K562 (cell line): ENCODE results near the gene ZNF837. TPM values are rescaled to one million over a fixed set of nuclear protein-coding genes. Genes with fewer than 3 reads are reported as not detected.

Experiments
- ATAC-seq: fragments of 200-7000 bp; cut with Tn5 transposase; 3 replicates; pipeline ENCODE4 v1.9.1; 2020; ENCODE audit warnings: moderate library complexity
- BruUV-seq: library from RNA; stranded (reverse); fragments of 400-500 nt; replicated peaks from 2 replicates; lab custom pipeline; 2021; lab: Mats Ljungman, UMichigan
- CTCF ChIA-PET: fragments of 300-600 bp; formaldehyde crosslinking; extraction: SDS; loops from one replicate; lab custom pipeline; 2021; ENCODE audit warnings: low intra/inter-chr PET ratio; lab: Yijun Ruan, JAX
- POLR2A ChIA-PET: fragments of 300-600, 350-650 bp; sonication (Branson Sonifier 250); formaldehyde crosslinking; extraction: SDS; loops from one replicate; lab custom pipeline; 2021; ENCODE audit warnings: antibody characterized with exemption, inconsistent platforms; lab: Yijun Ruan, JAX
- DNase-seq, 4 experiments: peaks; one replicate each; pipeline versions ENCODE4 v3.0.0 to v3.0.0-alpha.2; 2011 to 2018; ENCODE audit warnings: low spot score in 3 of 4, mixed read lengths in 3 of 4; ENCODE audit errors: extremely low read depth in 1 of 4
- FAIRE-seq: peaks from 2 replicates; lab custom pipeline; 2011; peaks lifted over from hg19 to GRCh38; lab: Jason Lieb, UNC
- H2AFZ ChIP-seq: 2 replicates; pipeline ENCODE4 v1.6.0; 2011; ENCODE audit warnings: low read depth, low read length, control low read depth, inconsistent platforms
- H3K27ac ChIP-seq: fragments of 200-600 bp; 3 replicates; pipeline ENCODE4 v1.8.0; 2011; ENCODE audit warnings: low read depth, mild to moderate bottlenecking, control low read depth, inconsistent platforms, low read length, moderate library complexity, mixed read lengths; ENCODE audit errors: extremely low read depth
- H3K27me3 ChIP-seq, 2 experiments: fragments of 300-600 bp in 1 of 2; 2 replicates in 1 of 2; 3 replicates in 1 of 2; pipeline versions ENCODE4 v1.6.0 to v1.8.0; 2011; ENCODE audit warnings: inconsistent platforms in 2 of 2, low read length in 2 of 2, mild to moderate bottlenecking in 1 of 2, mixed read lengths in 1 of 2, moderate library complexity in 1 of 2; ENCODE audit not compliant: control insufficient read depth in 2 of 2, insufficient read depth in 2 of 2
- H3K36me3 ChIP-seq: fragments of 300-600 bp; 3 replicates; pipeline ENCODE4 v1.8.0; 2011; ENCODE audit warnings: mild to moderate bottlenecking, low read length, inconsistent platforms; ENCODE audit not compliant: control insufficient read depth, insufficient read depth
- H3K4me1 ChIP-seq, 2 experiments: fragments of 200-600 bp in 1 of 2; replicated peaks in 1 of 2; 2 replicates in 1 of 2; 3 replicates in 1 of 2; pipeline versions ENCODE4 v1.5.1 to v1.8.0; 2011; ENCODE audit warnings: inconsistent platforms in 2 of 2, low read length in 2 of 2, mild to moderate bottlenecking in 1 of 2, mixed read lengths in 1 of 2, moderate library complexity in 1 of 2; ENCODE audit not compliant: control insufficient read depth in 2 of 2, insufficient read depth in 2 of 2
- H3K4me2 ChIP-seq: 2 replicates; pipeline ENCODE4 v1.6.1; 2011; ENCODE audit warnings: low read length, control low read depth, inconsistent platforms, mixed read lengths; ENCODE audit not compliant: insufficient read depth
- H3K4me3 ChIP-seq: fragments of 200-600 bp; sonication (generic), shearing (Covaris generic); 2 replicates; pipeline ENCODE4 v1.5.1; 2016; ENCODE audit warnings: control low read depth, inconsistent platforms
- H3K79me2 ChIP-seq: fragments of 200-600 bp; 3 replicates; pipeline ENCODE4 v1.8.0; 2011; ENCODE audit warnings: low read length, inconsistent platforms; ENCODE audit not compliant: control insufficient read depth, insufficient read depth
- H3K9ac ChIP-seq, 2 experiments: 2 replicates each; pipeline versions ENCODE4 v1.6.0 to v1.6.1; 2011; ENCODE audit warnings: low read depth in 2 of 2, low read length in 2 of 2, control low read depth in 1 of 2, inconsistent platforms in 1 of 2, mild to moderate bottlenecking in 1 of 2, mixed read lengths in 1 of 2; ENCODE audit not compliant: insufficient read depth in 1 of 2
- H3K9me1 ChIP-seq: one replicate; pipeline ENCODE4 v1.6.0; 2011; ENCODE audit warnings: inconsistent platforms, mild to moderate bottlenecking, low read length, moderate library complexity; ENCODE audit not compliant: control insufficient read depth, insufficient read depth
- H3K9me3 ChIP-seq: replicated peaks from 2 replicates; pipeline ENCODE4 v1.5.1; 2011; ENCODE audit warnings: low read depth, low read length, inconsistent platforms; ENCODE audit not compliant: control insufficient read depth, insufficient read depth
- H4K20me1 ChIP-seq: replicated peaks from 2 replicates; pipeline ENCODE4 v1.6.1; 2011; ENCODE audit warnings: low read length, inconsistent platforms, mixed read lengths; ENCODE audit not compliant: control insufficient read depth, insufficient read depth
- ELF4 ChIP-seq: fragments of 450-650 bp; formaldehyde crosslinking; IDR thresholded peaks from 2 replicates; pipeline ENCODE4 v1.4.0; 2022; ENCODE audit warnings: missing genetic modification characterization
- FOXA1 ChIP-seq: fragments of 450-650 bp; IDR thresholded peaks from 2 replicates; pipeline ENCODE4 v1.6.1; 2016; ENCODE audit warnings: mild to moderate bottlenecking, borderline replicate concordance
- NR1H2 ChIP-seq: sonication (generic); formaldehyde crosslinking; IDR thresholded peaks from 2 replicates; pipeline ENCODE4 v1.4.0; 2020; ENCODE audit warnings: mild to moderate bottlenecking, missing genetic modification reagents
- TOE1 ChIP-seq, 2 experiments: fragments of 450-650 bp in 1 of 2; sonication (generic) in 1 of 2; formaldehyde crosslinking in 1 of 2; IDR thresholded peaks; 2 replicates each; pipeline versions ENCODE4 v1.7.1 to v1.8.0; 2016 to 2022; ENCODE audit warnings: borderline replicate concordance in 2 of 2, mild to moderate bottlenecking in 2 of 2, antibody characterized with exemption in 1 of 2, inconsistent platforms in 1 of 2, low read depth in 1 of 2, missing genetic modification reagents in 1 of 2, moderate library complexity in 1 of 2
- ZNF146 ChIP-seq: IDR thresholded peaks from one replicate; pipeline ENCODE4 v1.6.1; 2018; ENCODE audit warnings: missing compliant biosample characterization; ENCODE audit not compliant: unreplicated experiment
- ZNF239 ChIP-seq: fragments of 250-450 bp; sonication (Bioruptor Pico); IDR thresholded peaks from 2 replicates; pipeline ENCODE4 v1.4.0; 2020; ENCODE audit warnings: mild to moderate bottlenecking
- ZNF274 ChIP-seq: IDR thresholded peaks from 2 replicates; pipeline ENCODE4 v1.6.1; 2011; ENCODE audit warnings: low read depth, mild to moderate bottlenecking, low read length, moderate library complexity, borderline replicate concordance
- WGBS: fragments of 100-300 bp; shearing (Covaris generic); methylation state at CpG from one replicate; pipeline ENCODE4 v1.1.6; 2016; ENCODE audit warnings: low coverage, mixed read lengths; ENCODE audit not compliant: insufficient coverage; ENCODE audit errors: missing lambda C conversion rate; 5-methylcytosine and 5-hydroxymethylcytosine counted together
- in situ Hi-C: fragments of 300-500 bp; cut with MboI; formaldehyde crosslinking; loops from 4 replicates; pipeline ENCODE4 v1.15.0; 2018; ENCODE audit warnings: inconsistent platforms, mixed read lengths
- intact Hi-C: fragments of 100-400 bp; cut with micrococcal nuclease; formaldehyde crosslinking; loops from 2 replicates; pipeline ENCODE4 v1.14.2; 2022
- polyA plus RNA-seq, 8 experiments: library from polyadenylated mRNA; depleted of rRNA in 4 of 8; stranded (reverse) in 5 of 8; unstranded in 3 of 8; fragments of >200 nt; fragmentation: Nextera tagmentation in 2 of 8; fragmentation: Illumina TruSeq in 1 of 8; extraction: Ambion mirVana in 2 of 8; extraction: Trizol in 1 of 8; gene quantifications; 2 replicates each; pipeline versions ENCODE4 v1.2.1 to v1.2.3, GENCODE V29; 2011 to 2014; ENCODE audit warnings: inconsistent platforms in 1 of 8, missing spikeins in 1 of 8
- total RNA-seq, 7 experiments: library from RNA; depleted of rRNA in 6 of 7; stranded (reverse); fragments of >200 nt in 6 of 7; fragmentation: Illumina TruSeq in 2 of 7; extraction: Trizol in 2 of 7; gene quantifications; 2 replicates each; pipeline versions ENCODE4 v1.2.1 to v1.2.3, GENCODE V29; 2011 to 2021; ENCODE audit warnings: low replicate concordance in 1 of 7
- TF ChIP-seq, protein P1 (sequence below), 2 experiments: fragments of 150-350 bp in 1 of 2; IDR thresholded peaks; 2 replicates each; pipeline ENCODE4 v1.6.1; 2012 to 2016; ENCODE audit warnings: low read depth in 2 of 2, low read length in 2 of 2, mild to moderate bottlenecking in 1 of 2, moderate library complexity in 1 of 2
- TF ChIP-seq, protein P2 (sequence below): fragments of 450-650 bp; IDR thresholded peaks from 2 replicates; pipeline ENCODE4 v1.6.1; 2016; ENCODE audit warnings: low read depth, mild to moderate bottlenecking, moderate library complexity
- TF ChIP-seq, protein P3 (sequence below): fragments of 250-450 bp; sonication (Bioruptor Pico); IDR thresholded peaks from 2 replicates; pipeline ENCODE4 v1.5.0; 2020; ENCODE audit warnings: mild to moderate bottlenecking, borderline replicate concordance
- TF ChIP-seq, protein P4 (sequence below), 2 experiments: IDR thresholded peaks; 2 replicates each; pipeline ENCODE4 v1.6.1; 2012; ENCODE audit warnings: improper control_type of control experiment in 2 of 2, low read depth in 2 of 2, low read length in 2 of 2, borderline replicate concordance in 1 of 2
- TF ChIP-seq, protein P5 (sequence below): fragments of 250-450 bp; sonication (Bioruptor Pico); IDR thresholded peaks from 2 replicates; pipeline ENCODE4 v1.8.0; 2021; ENCODE audit warnings: moderate library complexity, mild to moderate bottlenecking, inconsistent platforms

Gene ZNF837
- total and polyA plus RNA-seq, 9 of the 15 experiments (the other 6 are each of a cell fraction or from before 2014, with no cell fraction given), result 0.11 to 2.1 (median 0.57) TPM; not detected in 4

DNA sequence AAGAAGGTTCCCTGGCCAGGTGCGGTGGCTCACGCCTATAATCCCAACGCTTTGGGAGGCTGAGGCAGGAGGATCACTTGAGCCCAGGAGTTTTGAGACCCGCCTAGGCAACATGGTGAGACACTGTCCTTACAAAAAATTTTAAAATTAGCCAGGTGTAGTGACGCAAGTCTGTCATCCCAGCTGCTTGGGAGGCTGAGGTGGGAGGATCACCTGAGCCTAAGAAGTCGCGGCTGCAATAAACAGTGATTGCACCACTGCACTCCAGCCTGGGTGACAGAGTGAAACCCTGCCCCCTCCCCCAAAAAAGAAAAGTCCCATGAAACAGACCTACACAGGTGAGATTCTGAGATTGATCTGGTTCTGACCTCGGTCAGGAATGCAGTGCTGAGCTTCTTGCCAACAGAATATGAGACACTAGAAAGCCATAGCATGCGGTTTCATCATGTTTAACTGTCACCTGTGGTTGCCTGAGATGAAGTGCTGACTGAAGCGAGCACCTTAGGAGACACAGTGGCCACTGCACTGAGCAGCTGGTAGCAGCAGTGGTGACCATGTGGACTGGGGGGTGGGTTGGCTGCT is 25.5 kb downstream of the ZNF837 start:
- CTCF ChIA-PET, result no interaction called here
- POLR2A ChIA-PET, result no interaction called here
- no peaks in the 10 kb centered on the region for H3K27me3 ChIP-seq
- H3K27ac ChIP-seq, result no peak overlapping the region
- H3K9ac ChIP-seq, result no peak overlapping the region
- H3K36me3 ChIP-seq, result no peaks in the 10 kb centered on the region
- intact Hi-C loops (no loop called here), in situ Hi-C loops (no loop called here)
- no peaks in the 10 kb centered on the region for H4K20me1 ChIP-seq
- WGBS, result 53% methylated on average over 9 of the region's 10 CpGs
- H3K4me1 ChIP-seq, result peaks cover 0 to 24% of the 10 kb centered on the region in 2 experiments; a peak in 2 of 5 replicates
- no peak for FAIRE-seq
- no peak overlapping the region for H3K4me2 ChIP-seq
- BruUV-seq, result no TSS peak
- no peak for DNase-seq
- H3K9me1 ChIP-seq, result no peaks in the 10 kb centered on the region
- no peak for ATAC-seq
- no peak overlapping the region for H3K4me3 ChIP-seq
- H3K9me3 ChIP-seq, result no peaks in the 10 kb centered on the region
- no peak overlapping the region for H2AFZ ChIP-seq
- no peaks in the 10 kb centered on the region for H3K79me2 ChIP-seq
- TF ChIP-seq, protein P1, sequence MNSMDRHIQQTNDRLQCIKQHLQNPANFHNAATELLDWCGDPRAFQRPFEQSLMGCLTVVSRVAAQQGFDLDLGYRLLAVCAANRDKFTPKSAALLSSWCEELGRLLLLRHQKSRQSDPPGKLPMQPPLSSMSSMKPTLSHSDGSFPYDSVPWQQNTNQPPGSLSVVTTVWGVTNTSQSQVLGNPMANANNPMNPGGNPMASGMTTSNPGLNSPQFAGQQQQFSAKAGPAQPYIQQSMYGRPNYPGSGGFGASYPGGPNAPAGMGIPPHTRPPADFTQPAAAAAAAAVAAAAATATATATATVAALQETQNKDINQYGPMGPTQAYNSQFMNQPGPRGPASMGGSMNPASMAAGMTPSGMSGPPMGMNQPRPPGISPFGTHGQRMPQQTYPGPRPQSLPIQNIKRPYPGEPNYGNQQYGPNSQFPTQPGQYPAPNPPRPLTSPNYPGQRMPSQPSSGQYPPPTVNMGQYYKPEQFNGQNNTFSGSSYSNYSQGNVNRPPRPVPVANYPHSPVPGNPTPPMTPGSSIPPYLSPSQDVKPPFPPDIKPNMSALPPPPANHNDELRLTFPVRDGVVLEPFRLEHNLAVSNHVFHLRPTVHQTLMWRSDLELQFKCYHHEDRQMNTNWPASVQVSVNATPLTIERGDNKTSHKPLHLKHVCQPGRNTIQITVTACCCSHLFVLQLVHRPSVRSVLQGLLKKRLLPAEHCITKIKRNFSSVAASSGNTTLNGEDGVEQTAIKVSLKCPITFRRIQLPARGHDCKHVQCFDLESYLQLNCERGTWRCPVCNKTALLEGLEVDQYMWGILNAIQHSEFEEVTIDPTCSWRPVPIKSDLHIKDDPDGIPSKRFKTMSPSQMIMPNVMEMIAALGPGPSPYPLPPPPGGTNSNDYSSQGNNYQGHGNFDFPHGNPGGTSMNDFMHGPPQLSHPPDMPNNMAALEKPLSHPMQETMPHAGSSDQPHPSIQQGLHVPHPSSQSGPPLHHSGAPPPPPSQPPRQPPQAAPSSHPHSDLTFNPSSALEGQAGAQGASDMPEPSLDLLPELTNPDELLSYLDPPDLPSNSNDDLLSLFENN (IDR thresholded peaks at IDR 0.05; ENCODE audit: low read depth in 2 of 2, low read length in 2 of 2), result no peak
- no peak for TF ChIP-seq TOE1 (IDR thresholded peaks at IDR 0.05; ENCODE audit: borderline replicate concordance)
- TF ChIP-seq TOE1 (CRISPR knock-in tag; IDR thresholded peaks at IDR 0.05; ENCODE audit: borderline replicate concordance, low read depth), result no peak
- TF ChIP-seq, protein P2, sequence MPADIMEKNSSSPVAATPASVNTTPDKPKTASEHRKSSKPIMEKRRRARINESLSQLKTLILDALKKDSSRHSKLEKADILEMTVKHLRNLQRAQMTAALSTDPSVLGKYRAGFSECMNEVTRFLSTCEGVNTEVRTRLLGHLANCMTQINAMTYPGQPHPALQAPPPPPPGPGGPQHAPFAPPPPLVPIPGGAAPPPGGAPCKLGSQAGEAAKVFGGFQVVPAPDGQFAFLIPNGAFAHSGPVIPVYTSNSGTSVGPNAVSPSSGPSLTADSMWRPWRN, result no peak
- no peak for TF ChIP-seq NR1H2 (CRISPR knock-in tag)
- TF ChIP-seq, protein P3, sequence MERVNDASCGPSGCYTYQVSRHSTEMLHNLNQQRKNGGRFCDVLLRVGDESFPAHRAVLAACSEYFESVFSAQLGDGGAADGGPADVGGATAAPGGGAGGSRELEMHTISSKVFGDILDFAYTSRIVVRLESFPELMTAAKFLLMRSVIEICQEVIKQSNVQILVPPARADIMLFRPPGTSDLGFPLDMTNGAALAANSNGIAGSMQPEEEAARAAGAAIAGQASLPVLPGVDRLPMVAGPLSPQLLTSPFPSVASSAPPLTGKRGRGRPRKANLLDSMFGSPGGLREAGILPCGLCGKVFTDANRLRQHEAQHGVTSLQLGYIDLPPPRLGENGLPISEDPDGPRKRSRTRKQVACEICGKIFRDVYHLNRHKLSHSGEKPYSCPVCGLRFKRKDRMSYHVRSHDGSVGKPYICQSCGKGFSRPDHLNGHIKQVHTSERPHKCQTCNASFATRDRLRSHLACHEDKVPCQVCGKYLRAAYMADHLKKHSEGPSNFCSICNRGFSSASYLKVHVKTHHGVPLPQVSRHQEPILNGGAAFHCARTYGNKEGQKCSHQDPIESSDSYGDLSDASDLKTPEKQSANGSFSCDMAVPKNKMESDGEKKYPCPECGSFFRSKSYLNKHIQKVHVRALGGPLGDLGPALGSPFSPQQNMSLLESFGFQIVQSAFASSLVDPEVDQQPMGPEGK (CRISPR knock-in tag), result no peak
- no peak for TF ChIP-seq FOXA1
- TF ChIP-seq, protein P4, sequence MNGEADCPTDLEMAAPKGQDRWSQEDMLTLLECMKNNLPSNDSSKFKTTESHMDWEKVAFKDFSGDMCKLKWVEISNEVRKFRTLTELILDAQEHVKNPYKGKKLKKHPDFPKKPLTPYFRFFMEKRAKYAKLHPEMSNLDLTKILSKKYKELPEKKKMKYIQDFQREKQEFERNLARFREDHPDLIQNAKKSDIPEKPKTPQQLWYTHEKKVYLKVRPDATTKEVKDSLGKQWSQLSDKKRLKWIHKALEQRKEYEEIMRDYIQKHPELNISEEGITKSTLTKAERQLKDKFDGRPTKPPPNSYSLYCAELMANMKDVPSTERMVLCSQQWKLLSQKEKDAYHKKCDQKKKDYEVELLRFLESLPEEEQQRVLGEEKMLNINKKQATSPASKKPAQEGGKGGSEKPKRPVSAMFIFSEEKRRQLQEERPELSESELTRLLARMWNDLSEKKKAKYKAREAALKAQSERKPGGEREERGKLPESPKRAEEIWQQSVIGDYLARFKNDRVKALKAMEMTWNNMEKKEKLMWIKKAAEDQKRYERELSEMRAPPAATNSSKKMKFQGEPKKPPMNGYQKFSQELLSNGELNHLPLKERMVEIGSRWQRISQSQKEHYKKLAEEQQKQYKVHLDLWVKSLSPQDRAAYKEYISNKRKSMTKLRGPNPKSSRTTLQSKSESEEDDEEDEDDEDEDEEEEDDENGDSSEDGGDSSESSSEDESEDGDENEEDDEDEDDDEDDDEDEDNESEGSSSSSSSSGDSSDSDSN (IDR thresholded peaks at IDR 0.05; ENCODE audit: borderline replicate concordance in 1 of 2, low read depth in 2 of 2, low read length in 2 of 2), result no peak
- TF ChIP-seq, protein P5, sequence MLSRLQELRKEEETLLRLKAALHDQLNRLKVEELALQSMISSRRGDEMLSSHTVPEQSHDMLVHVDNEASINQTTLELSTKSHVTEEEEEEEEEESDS, result no peak
- no peak for TF ChIP-seq ZNF239 (CRISPR knock-in tag)
- TF ChIP-seq ZNF274, result no peak
- TF ChIP-seq ZNF146, result no peak
- TF ChIP-seq ELF4, result no peak
